Thoracic aorta (tissue), 2 donors: ENCODE measurements around the gene SLC9A3. TPM values are rescaled to one million over a fixed set of nuclear protein-coding genes. Genes with fewer than 3 reads are reported as not detected.

Experiments
- ATAC-seq: fragments of 150-250 bp; one replicate; pipeline ENCODE4 v1.8.0; 2017; ENCODE audit warnings: low read depth; ENCODE audit not compliant: insufficient number of reproducible peaks, low FRiP score
- DNase-seq: peaks from one replicate; pipeline ENCODE4 v3.0.0-alpha.2; 2020; ENCODE audit warnings: low spot score
- H3K27ac ChIP-seq, 2 donors: fragments of 200-600 bp; sonication (generic); 1 replicate in 1 of 2; 2 replicates in 1 of 2; pipeline ENCODE4 v1.5.1; 2016; ENCODE audit warnings: mild to moderate bottlenecking in 2 of 2, moderate library complexity in 2 of 2
- H3K27me3 ChIP-seq: fragments of 200-600 bp; sonication (generic); replicated peaks from 2 replicates; pipeline ENCODE4 v1.6.0; 2016; ENCODE audit warnings: mild to moderate bottlenecking; ENCODE audit not compliant: insufficient read depth
- H3K36me3 ChIP-seq: fragments of 200-600 bp; sonication (generic); one replicate; pipeline ENCODE4 v1.5.1; 2016
- H3K4me1 ChIP-seq, 2 donors: fragments of 200-600 bp; sonication (generic); 1 replicate in 1 of 2; 2 replicates in 1 of 2; pipeline versions ENCODE4 v1.5.1 to v1.6.0; 2016; ENCODE audit warnings: low read depth in 2 of 2, mild to moderate bottlenecking in 1 of 2; ENCODE audit not compliant: control insufficient read depth in 1 of 2
- H3K4me3 ChIP-seq: fragments of 200-600 bp; sonication (generic); 2 replicates; pipeline ENCODE4 v1.5.1; 2016; ENCODE audit warnings: mild to moderate bottlenecking
- H3K9me3 ChIP-seq: fragments of 200-600 bp; sonication (generic); 2 replicates; pipeline ENCODE4 v1.5.1; 2016
- total RNA-seq, 2 donors: library from RNA; depleted of rRNA; stranded (reverse); fragments of >200 nt; gene quantifications; one replicate each; pipeline versions ENCODE4 v1.1.0 to v1.2.3, GENCODE V29; 2016
- TF ChIP-seq, protein P1 (sequence below): fragments of 200-600 bp; sonication (generic); IDR thresholded peaks from one replicate; pipeline ENCODE4 v1.5.1; 2019; ENCODE audit warnings: antibody characterized with exemption

The SLC9A3 gene
- total RNA-seq, 2 donors from 2014 or later: 1.6 to 1.8 TPM

DNA sequence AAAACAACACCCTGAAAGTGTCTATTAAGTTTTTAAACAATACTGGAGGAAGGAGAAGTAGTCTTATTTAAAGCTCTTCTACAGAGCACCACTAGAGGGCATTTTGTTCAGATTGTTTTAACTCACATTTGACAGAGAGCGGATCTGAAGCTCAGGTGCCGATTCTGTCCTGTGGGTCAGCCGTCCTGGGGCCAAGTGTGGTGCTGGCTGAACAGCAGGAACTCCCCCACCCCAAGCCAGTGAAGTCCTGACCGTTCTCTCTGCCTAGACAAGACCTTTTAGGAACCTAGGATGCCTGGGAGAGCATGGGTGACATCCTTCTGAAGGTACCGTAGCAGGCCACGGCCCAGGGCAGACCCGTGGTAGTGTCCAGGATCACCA lies 77.4 kb downstream of the SLC9A3 start:
- H3K27ac ChIP-seq: no peak overlapping the region
- TF ChIP-seq, protein P1, sequence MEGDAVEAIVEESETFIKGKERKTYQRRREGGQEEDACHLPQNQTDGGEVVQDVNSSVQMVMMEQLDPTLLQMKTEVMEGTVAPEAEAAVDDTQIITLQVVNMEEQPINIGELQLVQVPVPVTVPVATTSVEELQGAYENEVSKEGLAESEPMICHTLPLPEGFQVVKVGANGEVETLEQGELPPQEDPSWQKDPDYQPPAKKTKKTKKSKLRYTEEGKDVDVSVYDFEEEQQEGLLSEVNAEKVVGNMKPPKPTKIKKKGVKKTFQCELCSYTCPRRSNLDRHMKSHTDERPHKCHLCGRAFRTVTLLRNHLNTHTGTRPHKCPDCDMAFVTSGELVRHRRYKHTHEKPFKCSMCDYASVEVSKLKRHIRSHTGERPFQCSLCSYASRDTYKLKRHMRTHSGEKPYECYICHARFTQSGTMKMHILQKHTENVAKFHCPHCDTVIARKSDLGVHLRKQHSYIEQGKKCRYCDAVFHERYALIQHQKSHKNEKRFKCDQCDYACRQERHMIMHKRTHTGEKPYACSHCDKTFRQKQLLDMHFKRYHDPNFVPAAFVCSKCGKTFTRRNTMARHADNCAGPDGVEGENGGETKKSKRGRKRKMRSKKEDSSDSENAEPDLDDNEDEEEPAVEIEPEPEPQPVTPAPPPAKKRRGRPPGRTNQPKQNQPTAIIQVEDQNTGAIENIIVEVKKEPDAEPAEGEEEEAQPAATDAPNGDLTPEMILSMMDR: peak; percentile 36
- no peak for ATAC-seq
- no peak overlapping the region for H3K4me3 ChIP-seq
- no peak for DNase-seq
- peaks cover 38% of the 10 kb centered on the region for H3K36me3 ChIP-seq
- H3K9me3 ChIP-seq: peaks cover 5% of the 10 kb centered on the region
- peaks cover 11 to 18% of the 10 kb centered on the region in 2 donors for H3K4me1 ChIP-seq
- no peaks in the 10 kb centered on the region for H3K27me3 ChIP-seq

DNA sequence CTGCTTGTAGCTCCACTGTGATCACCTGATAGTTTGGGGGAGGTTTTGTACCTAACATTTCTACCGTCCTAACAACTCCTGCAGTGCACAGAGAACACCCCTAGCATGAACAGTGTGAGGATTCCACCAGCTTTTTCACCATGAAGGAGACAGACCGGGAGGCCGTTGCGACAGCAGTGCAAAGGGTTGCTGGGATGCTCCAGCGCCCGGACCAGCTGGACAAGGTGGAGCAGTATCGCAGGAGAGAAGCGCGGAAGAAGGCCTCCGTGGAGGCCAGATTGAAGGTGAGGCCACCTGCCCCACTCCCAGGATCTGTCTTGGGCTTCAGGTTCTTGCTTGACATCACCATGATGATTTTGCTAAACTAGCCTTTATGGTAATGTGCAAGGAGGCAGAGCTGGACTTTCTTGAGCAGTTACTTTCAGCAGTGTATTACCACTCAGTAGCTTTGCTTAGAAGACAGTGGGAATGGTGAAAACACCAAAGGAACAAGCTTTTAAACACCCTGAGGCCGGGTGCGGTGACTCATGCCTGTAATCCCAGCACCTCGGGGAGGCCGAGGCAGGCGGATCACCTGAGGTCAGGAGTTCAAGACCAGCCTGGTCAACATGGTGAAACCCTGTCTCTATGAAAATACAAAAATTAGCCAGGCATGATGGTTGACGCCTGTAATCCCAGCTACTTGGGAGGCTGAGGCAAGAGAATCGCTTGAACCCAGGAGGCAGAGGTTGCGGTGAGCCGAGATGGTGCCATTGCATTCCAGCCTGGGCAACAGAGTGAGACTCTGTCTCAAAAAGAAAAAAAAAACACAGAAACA lies 78.0 kb downstream of the SLC9A3 start:
- DNase-seq (no peak), ATAC-seq (no peak)
- no peaks in the 10 kb centered on the region for H3K27me3 ChIP-seq

DNA sequence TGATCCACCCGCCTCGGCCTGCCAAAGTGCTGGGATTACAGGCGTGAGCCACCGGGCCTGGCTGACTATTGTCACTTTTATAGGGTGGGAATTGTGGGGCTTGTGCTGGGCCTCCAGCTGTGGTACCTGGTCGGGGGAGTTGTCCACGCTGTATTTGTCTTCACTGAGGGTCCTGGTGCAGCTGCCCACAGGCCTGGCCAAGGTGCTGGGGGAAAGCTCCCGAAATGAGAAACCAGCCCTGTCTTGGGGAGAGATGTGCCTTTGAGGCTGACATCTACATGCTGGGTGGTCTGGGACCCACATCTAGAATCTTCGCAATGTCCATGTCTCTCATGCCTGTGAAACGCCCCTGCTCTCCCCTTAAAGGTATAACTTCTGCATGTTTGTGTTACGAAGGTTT lies 78.7 kb downstream of the SLC9A3 start:
- Histone ChIP-seq H3K27ac (no peak overlapping the region), H3K27me3 (no peaks in the 10 kb centered on the region), H3K4me3 (no peak overlapping the region), H3K4me1 (peaks cover 11 to 19% of the 10 kb centered on the region in 2 donors), H3K9me3 (no peaks in the 10 kb centered on the region), H3K36me3 (peaks cover 34% of the 10 kb centered on the region)
- ATAC-seq: no peak
- DNase-seq: no peak
- TF ChIP-seq, protein P1: no peak

More for the DNA sequence above, 78.0 kb downstream of the SLC9A3 start:
- H3K4me3 ChIP-seq: no peak overlapping the region
- peaks cover 11 to 19% of the 10 kb centered on the region in 2 donors for H3K4me1 ChIP-seq
- no peak overlapping the region for H3K27ac ChIP-seq
- peaks cover 34% of the 10 kb centered on the region for H3K36me3 ChIP-seq
- TF ChIP-seq, protein P1: no peak
- no peaks in the 10 kb centered on the region for H3K9me3 ChIP-seq

DNA sequence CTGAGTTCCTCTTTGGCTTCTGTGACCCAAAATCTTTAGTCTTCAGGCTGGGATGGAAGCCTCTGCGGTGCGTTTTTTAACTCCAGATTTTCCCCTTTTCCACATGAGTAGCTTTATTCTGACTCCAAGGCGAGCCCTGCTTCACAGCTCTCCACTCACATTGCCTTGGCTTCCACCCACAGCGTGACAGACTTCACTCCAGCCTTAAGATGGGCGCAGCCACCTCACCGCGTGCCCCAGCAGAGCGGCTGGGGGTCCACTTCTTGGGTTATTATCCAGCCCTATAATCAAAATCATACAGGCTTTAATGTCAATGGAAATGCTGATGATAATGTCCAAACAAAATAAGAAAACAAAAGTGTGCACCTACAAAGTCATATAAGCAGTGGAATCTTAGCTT lies 80.0 kb downstream of the SLC9A3 start:
- no peaks in the 10 kb centered on the region for H3K27me3 ChIP-seq
- no peak for ATAC-seq
- TF ChIP-seq, protein P1: no peak
- peaks cover 21% of the 10 kb centered on the region for H3K36me3 ChIP-seq
- no peak for DNase-seq
- no peaks in the 10 kb centered on the region for H3K9me3 ChIP-seq
- H3K4me3 ChIP-seq: peak overlapping the region; percentile 99
- peaks cover 11 to 19% of the 10 kb centered on the region in 2 donors for H3K4me1 ChIP-seq
- H3K27ac ChIP-seq: no peak overlapping the region

DNA sequence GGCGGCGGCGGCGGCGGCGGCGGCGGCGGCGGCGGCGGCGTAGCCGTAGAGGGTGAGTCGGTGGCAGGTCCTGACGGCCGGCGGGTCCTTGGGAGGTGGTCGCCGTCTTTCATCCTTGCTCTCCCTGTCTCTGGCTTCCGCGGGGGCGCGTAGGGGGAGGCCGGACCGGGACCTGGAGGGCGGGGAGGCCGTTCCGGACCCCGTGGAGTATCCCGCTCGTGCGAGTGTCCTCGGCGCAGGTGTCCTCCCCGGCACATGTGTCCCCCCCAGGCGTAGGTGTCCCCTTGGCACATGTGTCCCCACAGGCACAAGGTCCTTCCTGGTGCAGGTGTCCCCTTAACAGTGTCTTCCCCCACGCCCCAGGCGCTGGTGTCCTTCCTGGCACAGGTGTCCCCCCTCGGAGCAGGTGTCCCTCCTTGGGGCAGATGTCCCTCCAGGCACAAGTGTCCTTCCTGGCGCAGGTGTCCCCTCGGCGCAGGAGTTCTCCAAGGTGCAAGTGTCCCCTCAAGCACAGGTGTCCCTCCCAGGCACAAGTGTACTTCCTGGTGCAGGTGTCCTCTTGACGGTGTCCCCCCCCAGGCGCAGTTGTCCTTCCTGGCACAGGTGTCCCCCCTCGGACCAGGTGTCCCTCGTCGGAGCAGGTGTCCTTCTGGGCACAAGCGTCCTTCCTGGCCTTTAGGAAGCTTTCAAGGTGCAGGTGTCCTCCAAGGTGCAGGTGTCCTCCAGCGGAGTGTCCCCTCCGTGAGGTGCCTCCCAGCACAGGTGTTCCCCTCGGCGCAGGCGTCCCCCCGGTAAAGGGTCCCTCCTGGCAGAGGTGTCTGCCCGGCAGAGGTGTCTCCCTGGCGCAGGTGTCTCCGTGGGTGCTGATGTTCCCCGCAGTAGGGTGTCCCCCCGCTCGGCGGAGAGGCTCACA lies 80.8 kb downstream of the SLC9A3 start:
- ATAC-seq (no peak), DNase-seq (no peak)
- H3K27me3 ChIP-seq: no peaks in the 10 kb centered on the region
- H3K4me3 ChIP-seq: peak overlapping the region; percentile 99
- peaks cover 16% of the 10 kb centered on the region for H3K36me3 ChIP-seq
- H3K4me1 ChIP-seq: peaks cover 11 to 19% of the 10 kb centered on the region in 2 donors
- peak overlapping the region in 1 of 2 donors; percentile 67 for H3K27ac ChIP-seq
- H3K9me3 ChIP-seq: no peaks in the 10 kb centered on the region
- TF ChIP-seq, protein P1: no peak
